Measurements from ENCODE around the gene HEPACAM. TPM values are rescaled to one million over a fixed set of nuclear protein-coding genes. Genes with fewer than 3 reads are reported as not detected.
A peak's percentile ranks its signal among the peaks of the same experiment; 100 is the strongest.

The HEPACAM gene
- total RNA-seq, 4 donors from 2014 or later, result 8.7 to 18.4 (median 15.3) TPM

DNA sequence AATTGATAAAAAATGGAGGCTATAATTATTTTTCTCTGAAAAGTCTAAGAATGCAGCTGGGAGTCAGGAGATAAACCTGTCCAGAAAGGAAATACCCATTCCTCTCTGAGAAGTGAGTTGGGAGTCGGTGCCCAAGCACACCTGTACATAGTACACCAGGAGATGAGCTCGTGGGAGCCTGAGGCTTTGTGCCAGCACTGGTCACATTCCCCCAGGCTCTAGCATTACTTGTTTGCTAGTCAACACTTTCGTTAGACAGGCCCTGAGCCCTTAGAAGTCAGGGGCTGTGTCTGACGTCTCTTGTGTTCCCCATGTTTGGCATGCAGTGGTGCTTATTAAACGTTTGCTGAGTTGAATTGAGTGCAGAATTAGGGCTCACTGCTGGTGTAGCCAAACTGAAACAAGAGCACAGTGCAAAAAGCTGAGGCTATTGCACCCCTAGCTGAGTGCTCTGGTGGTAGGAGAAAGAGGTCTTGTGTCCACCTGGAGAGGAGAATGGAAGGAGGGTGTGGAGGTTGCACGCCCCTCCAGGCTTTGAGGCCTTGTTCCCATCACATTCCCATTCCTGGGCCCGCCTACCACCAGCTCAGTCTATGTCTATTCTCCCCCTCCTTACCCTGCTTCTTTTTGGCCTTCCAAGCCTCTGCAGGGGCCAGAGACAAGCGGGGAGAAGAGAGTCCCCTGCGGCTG is 45.0 kb downstream of the HEPACAM start:
- Histone ChIP-seq H3K27me3 (no peaks in the 10 kb centered on the region), H3K4me1 (peaks cover 0 to 53% (median 6%) of the 10 kb centered on the region in 4 donors), H3K36me3 (no peaks in the 10 kb centered on the region), H3K27ac (no peak overlapping the region), H3K9me3 (no peaks in the 10 kb centered on the region), H3K4me3 (no peak overlapping the region)
- DNase-seq (ENCODE audit: low spot score in 2 of 2), result peak in 1 of 2 donors; percentile 3
- WGBS, 2 donors, result 67 to 74% methylated on average over 9 of the region's 9 CpGs
- TF ChIP-seq EP300 (IDR thresholded peaks at IDR 0.05) (no peak), POLR2A (IDR thresholded peaks at IDR 0.05) (no peak)
- TF ChIP-seq, protein P1, sequence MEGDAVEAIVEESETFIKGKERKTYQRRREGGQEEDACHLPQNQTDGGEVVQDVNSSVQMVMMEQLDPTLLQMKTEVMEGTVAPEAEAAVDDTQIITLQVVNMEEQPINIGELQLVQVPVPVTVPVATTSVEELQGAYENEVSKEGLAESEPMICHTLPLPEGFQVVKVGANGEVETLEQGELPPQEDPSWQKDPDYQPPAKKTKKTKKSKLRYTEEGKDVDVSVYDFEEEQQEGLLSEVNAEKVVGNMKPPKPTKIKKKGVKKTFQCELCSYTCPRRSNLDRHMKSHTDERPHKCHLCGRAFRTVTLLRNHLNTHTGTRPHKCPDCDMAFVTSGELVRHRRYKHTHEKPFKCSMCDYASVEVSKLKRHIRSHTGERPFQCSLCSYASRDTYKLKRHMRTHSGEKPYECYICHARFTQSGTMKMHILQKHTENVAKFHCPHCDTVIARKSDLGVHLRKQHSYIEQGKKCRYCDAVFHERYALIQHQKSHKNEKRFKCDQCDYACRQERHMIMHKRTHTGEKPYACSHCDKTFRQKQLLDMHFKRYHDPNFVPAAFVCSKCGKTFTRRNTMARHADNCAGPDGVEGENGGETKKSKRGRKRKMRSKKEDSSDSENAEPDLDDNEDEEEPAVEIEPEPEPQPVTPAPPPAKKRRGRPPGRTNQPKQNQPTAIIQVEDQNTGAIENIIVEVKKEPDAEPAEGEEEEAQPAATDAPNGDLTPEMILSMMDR (IDR thresholded peaks at IDR 0.05), result no peak

DNA sequence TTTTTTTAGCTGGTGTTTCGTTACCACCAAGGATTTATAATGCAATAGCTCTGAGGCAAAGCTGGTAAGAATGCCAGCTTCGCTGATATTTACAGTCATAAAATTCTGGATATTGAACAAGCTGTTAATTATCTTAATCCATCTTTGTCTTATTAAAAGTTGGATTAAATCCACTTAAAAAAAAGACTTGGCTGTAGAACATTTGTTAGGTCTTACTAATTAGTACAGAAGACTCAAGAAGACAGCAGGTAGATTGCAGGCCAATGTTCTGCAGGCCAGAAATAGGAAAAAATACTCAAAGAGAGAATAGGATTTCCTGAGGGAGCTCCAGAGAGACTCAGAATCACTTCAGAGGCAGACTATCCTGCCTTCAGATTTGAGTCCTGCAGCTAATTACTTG is 45.7 kb downstream of the HEPACAM start:
- peaks cover 0 to 53% (median 6%) of the 10 kb centered on the region in 4 donors for H3K4me1 ChIP-seq
- H3K27me3 ChIP-seq, result no peaks in the 10 kb centered on the region
- H3K36me3 ChIP-seq, result no peaks in the 10 kb centered on the region
- no peak overlapping the region for H3K4me3 ChIP-seq
- 96 to 97% methylated on average over 2 of the region's 2 CpGs for WGBS, 2 donors
- H3K27ac ChIP-seq, result no peak overlapping the region
- no peak for TF ChIP-seq EP300 (IDR thresholded peaks at IDR 0.05)
- no peaks in the 10 kb centered on the region for H3K9me3 ChIP-seq
- no peak for DNase-seq (ENCODE audit: low spot score in 2 of 2)

DNA sequence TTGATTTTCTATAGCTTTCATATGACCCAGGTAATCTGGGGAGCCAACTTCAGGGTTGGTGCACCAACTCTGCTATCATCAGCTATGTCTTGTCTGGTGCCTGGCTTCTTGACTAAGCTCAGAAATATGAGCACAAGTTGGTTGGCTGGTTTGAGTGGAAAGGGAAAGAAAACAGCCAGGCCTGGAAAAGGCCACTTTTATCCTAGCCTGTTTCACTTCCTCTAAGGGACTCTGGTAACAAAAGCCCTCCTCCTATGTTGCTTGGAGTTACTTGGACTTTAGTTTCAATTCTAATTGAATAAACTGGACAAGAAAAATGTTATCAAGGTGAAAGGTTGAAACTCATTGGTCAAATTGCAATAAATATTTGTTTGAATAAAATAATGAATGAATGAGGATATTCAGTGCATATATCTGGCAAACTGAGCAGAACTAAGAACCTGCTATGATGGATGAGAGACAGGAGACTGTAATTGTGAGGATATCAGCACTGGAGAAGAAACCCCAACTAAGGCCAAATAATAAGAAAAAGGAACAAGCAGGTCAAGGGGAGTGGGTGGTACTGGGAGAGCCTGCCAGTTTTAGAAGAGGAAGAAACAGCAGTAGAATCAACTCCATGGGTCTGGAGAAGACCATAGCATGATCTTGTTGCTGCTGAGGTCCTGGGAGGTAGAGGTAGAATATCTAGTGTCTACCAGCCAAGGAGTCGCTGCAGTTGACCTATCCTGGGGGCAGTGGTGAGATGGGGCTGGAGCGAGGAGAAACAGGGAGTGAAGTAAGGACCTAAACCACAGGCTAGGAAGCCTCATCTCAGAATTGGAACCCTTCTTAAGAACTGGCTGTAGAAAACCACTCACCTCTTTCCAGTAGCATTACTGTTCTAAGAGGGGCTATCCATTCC is 46.4 kb downstream of the HEPACAM start:
- peaks cover 0 to 53% (median 6%) of the 10 kb centered on the region in 4 donors for H3K4me1 ChIP-seq
- WGBS, 2 donors, result 93% methylated on average over 2 of the region's 2 CpGs

DNA sequence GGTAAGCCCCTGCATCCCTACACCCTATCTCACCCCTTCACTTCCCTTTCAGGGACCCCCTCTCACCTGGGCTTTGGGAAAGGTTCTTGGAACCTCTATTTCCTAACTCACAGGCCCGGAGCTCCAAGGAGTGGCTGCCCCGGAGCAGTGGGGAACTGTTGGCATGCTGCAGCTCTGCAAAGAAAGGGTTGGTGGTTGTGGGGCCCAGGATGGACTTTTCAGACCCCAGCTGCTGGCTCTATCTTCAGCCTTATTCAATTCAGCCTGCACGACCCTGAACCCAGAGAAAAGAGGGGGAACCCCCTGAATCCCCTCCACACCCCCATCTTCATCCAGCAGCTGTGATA is 48.2 kb downstream of the HEPACAM start:
- Histone ChIP-seq H3K27me3 (no peaks in the 10 kb centered on the region), H3K4me3 (no peak overlapping the region), H3K27ac (no peak overlapping the region), H3K9me3 (no peaks in the 10 kb centered on the region), H3K4me1 (peaks cover 0 to 46% (median 8%) of the 10 kb centered on the region in 4 donors), H3K36me3 (no peaks in the 10 kb centered on the region)
- TF ChIP-seq EP300 (IDR thresholded peaks at IDR 0.05), result no peak
- no peak for TF ChIP-seq POLR2A (IDR thresholded peaks at IDR 0.05)
- TF ChIP-seq, protein P1 (IDR thresholded peaks at IDR 0.05), result no peak
- DNase-seq (ENCODE audit: low spot score in 2 of 2), result no peak
- WGBS, 2 donors, result 83 to 86% methylated on average over 3 of the region's 3 CpGs

More for the DNA sequence above, 46.4 kb downstream of the HEPACAM start:
- no peaks in the 10 kb centered on the region for H3K27me3 ChIP-seq
- H3K9me3 ChIP-seq, result no peaks in the 10 kb centered on the region
- no peak overlapping the region for H3K4me3 ChIP-seq
- H3K27ac ChIP-seq, result no peak overlapping the region
- no peak for DNase-seq (ENCODE audit: low spot score in 2 of 2)
- H3K36me3 ChIP-seq, result no peaks in the 10 kb centered on the region
- TF ChIP-seq POLR2A (IDR thresholded peaks at IDR 0.05) (no peak), EP300 (IDR thresholded peaks at IDR 0.05) (no peak)
- TF ChIP-seq, protein P1 (IDR thresholded peaks at IDR 0.05), result no peak

DNA sequence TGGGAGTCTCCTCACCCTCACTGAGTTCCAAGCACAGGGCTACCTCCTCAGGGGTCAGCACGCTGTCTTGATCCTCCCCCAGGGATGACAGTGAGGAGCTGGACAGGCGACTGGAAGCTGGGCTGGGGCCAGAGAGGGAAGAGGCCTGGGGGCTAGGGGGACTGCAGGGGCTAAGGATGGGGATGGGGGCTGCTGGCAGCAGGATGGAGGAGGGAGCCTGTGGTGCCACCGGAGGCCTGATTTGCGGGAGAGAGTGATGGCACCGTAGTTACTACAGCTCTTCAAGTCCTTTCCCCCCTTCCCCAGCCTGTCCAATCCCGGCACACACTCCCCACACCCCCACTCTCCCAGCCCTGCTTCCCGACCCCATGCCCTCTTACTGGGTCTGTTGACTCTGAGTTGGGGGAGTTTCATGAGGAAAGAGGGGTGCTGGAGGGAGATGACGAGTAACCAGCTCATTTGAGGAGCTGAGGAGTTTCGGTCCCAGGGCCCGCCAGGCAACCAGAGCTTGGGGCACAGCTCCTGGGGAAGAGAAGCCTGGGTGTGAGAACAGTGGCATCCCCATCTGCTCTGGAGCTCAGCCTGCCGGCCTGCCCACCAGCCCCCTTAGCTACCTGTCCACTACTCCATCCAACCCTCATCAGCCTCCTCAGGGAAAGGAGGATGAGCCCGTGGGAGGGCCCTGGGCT is 48.7 kb downstream of the HEPACAM start:
- WGBS, 2 donors, result 85 to 88% methylated on average over 11 to 12 of the region's 12 CpGs
- no peak for DNase-seq (ENCODE audit: low spot score in 2 of 2)

More for the DNA sequence above, 48.7 kb downstream of the HEPACAM start:
- H3K4me1 ChIP-seq, result peaks cover 0 to 51% (median 9%) of the 10 kb centered on the region in 4 donors
- no peak overlapping the region for H3K27ac ChIP-seq
- no peaks in the 10 kb centered on the region for H3K9me3 ChIP-seq
- no peaks in the 10 kb centered on the region for H3K27me3 ChIP-seq
- H3K4me3 ChIP-seq, result no peak overlapping the region
- H3K36me3 ChIP-seq, result no peaks in the 10 kb centered on the region
- TF ChIP-seq EP300 (IDR thresholded peaks at IDR 0.05), result no peak
- no peak for TF ChIP-seq POLR2A (IDR thresholded peaks at IDR 0.05)
- TF ChIP-seq, protein P1 (IDR thresholded peaks at IDR 0.05), result no peak

All from tibial nerve (tissue), 4 donors.